Fibroblast of villous mesenchyme (primary cell): ENCODE data around the gene FOSL2. TPM values are rescaled to one million over a fixed set of nuclear protein-coding genes. Genes with fewer than 3 reads are reported as not detected.

Source experiments
- DNase-seq: peaks from one replicate; pipeline ENCODE4 v3.0.0-alpha.2; 2010; ENCODE audit warnings: low read depth
- H3K4me3 ChIP-seq: 2 replicates; pipeline ENCODE4 v1.5.1; 2011; ENCODE audit warnings: low read depth, mild to moderate bottlenecking, low read length
- CTCF ChIP-seq: IDR thresholded peaks from 2 replicates; pipeline ENCODE4 v1.5.1; 2012; ENCODE audit warnings: low read depth, mild to moderate bottlenecking, low read length; ENCODE audit not compliant: insufficient read depth
- total RNA-seq: library from RNA; depleted of rRNA; stranded (reverse); fragments of >200 nt; gene quantifications from 2 replicates; pipeline ENCODE4 v1.2.3, GENCODE V29; 2012

FOSL2 gene
- total RNA-seq, 1 donor, result 81.6 TPM

- DNase-seq, result peak; percentile 93
- TF ChIP-seq CTCF, result no peak
- peak overlapping the region; percentile 67 for H3K4me3 ChIP-seq
Observed at GRCh38 chr2:28390746-28391563, 1.7 kb upstream of the FOSL2 start.

GRCh38 chr2:28391564-28392296 is 928 bp upstream of the FOSL2 start:
- DNase-seq, result peak; percentile 96

GRCh38 chr2:28393114-28393836 is 617 bp downstream of the FOSL2 start:
- TF ChIP-seq CTCF, result no peak

More at GRCh38 chr2:28391564-28392296, 928 bp upstream of the FOSL2 start:
- peak overlapping the region; percentile 67 for H3K4me3 ChIP-seq
- no peak for TF ChIP-seq CTCF

GRCh38 chr2:28394331-28394877 is 1.7 kb downstream of the FOSL2 start:
- DNase-seq, result peak; percentile 75
- no peak for TF ChIP-seq CTCF
- H3K4me3 ChIP-seq, result peak overlapping the region; percentile 80

More at GRCh38 chr2:28393114-28393836, 617 bp downstream of the FOSL2 start:
- peak overlapping the region; percentile 80 for H3K4me3 ChIP-seq
- DNase-seq, result no peak

- TF ChIP-seq CTCF, result no peak
- peak overlapping the region; percentile 80 for H3K4me3 ChIP-seq
- no peak for DNase-seq
Observed at GRCh38 chr2:28394997-28395333, 2.3 kb downstream of the FOSL2 start.

GRCh38 chr2:28395334-28396061 is 2.8 kb downstream of the FOSL2 start:
- peak overlapping the region; percentile 80 for H3K4me3 ChIP-seq
- DNase-seq, result peak; percentile 89
- no peak for TF ChIP-seq CTCF
